Transverse colon (tissue), 4 donors: ENCODE data around the gene RPF1. TPM values are rescaled to one million over a fixed set of nuclear protein-coding genes. Genes with fewer than 3 reads are reported as not detected.

Experiments used
- DNase-seq: peaks from one replicate; pipeline ENCODE4 v3.0.0-alpha.2; 2019
- H3K27ac ChIP-seq, 4 donors: fragments of 200-600 bp; sonication (generic); 2 replicates each; pipeline ENCODE4 v1.5.1; 2016 to 2018; ENCODE audit warnings: inconsistent platforms in 4 of 4
- H3K27me3 ChIP-seq: fragments of 200-600 bp; sonication (generic); 2 replicates; pipeline ENCODE4 v1.5.1; 2017; ENCODE audit warnings: inconsistent platforms
- H3K36me3 ChIP-seq, 4 donors: fragments of 200-600 bp; sonication (generic); 2 replicates each; pipeline ENCODE4 v1.5.1; 2017 to 2019; ENCODE audit warnings: inconsistent platforms in 4 of 4
- H3K4me1 ChIP-seq, 4 donors: fragments of 200-600 bp; sonication (generic); 2 replicates each; pipeline ENCODE4 v1.5.1; 2017 to 2020; ENCODE audit warnings: inconsistent platforms in 4 of 4
- H3K4me3 ChIP-seq, 4 donors: fragments of 200-600 bp; sonication (generic); 1 replicate in 1 of 4; 2 replicates in 3 of 4; pipeline versions ENCODE4 v1.5.1 to v1.6.1; 2017 to 2019; ENCODE audit warnings: inconsistent platforms in 4 of 4
- H3K9me3 ChIP-seq, 2 donors: fragments of 200-600 bp; sonication (generic); 2 replicates each; pipeline ENCODE4 v1.5.1; 2017 to 2019; ENCODE audit warnings: inconsistent platforms in 2 of 2
- EP300 ChIP-seq: sonication (generic); formaldehyde crosslinking; IDR thresholded peaks from one replicate; pipeline ENCODE4 v1.6.1; 2017; ENCODE audit warnings: antibody characterized with exemption, low read depth
- POLR2A ChIP-seq: fragments of 450-650 bp; IDR thresholded peaks from one replicate; pipeline ENCODE4 v1.6.1; 2016; ENCODE audit warnings: antibody characterized with exemption, mild to moderate bottlenecking, moderate library complexity
- POLR2AphosphoS5 ChIP-seq, 3 donors: sonication (generic); formaldehyde crosslinking; IDR thresholded peaks; one replicate each; pipeline ENCODE4 v1.6.1; 2016; ENCODE audit warnings: antibody characterized with exemption in 3 of 3
- WGBS, 2 donors: methylation state at CpG; one replicate each; pipeline ENCODE4 v1.1.5; 2018; ENCODE audit warnings: low coverage in 1 of 2; 5-methylcytosine and 5-hydroxymethylcytosine counted together
- in situ Hi-C, 4 donors: fragments of 200-750 bp; cut with MboI; loops; one replicate each; pipeline versions ENCODE4 v1.15.0 to v1.15.1; 2017; ENCODE audit warnings: low sequenced_read_pairs in 3 of 4, low pct_ligation_motif_present in 1 of 4, low pct_unique_long_range_greater_than_20kb in 1 of 4
- intact Hi-C: fragments of 100-400 bp; cut with DNase I; formaldehyde crosslinking; loops from one replicate; pipeline ENCODE4 v1.15.1; 2023; ENCODE audit warnings: low total_unique reads
- total RNA-seq, 4 donors: library from RNA; depleted of rRNA; stranded (reverse); fragments of >200 nt; gene quantifications; one replicate each; pipeline ENCODE4 v1.1.0, GENCODE V29; 2016
- TF ChIP-seq, protein P1 (sequence below), 5 experiments: fragments of 200-600 bp in 3 of 5; fragments of 450-650 bp in 2 of 5; sonication (generic) in 3 of 5; IDR thresholded peaks; 1 replicate in 2 of 5; 2 replicates in 3 of 5; pipeline ENCODE4 v1.5.1; 2016 to 2017; ENCODE audit warnings: antibody characterized with exemption in 5 of 5, inconsistent platforms in 3 of 5, mild to moderate bottlenecking in 2 of 5, moderate library complexity in 1 of 5

RPF1 gene
- total RNA-seq, 4 donors from 2014 or later: 14.7 to 38.4 (median 25.9) TPM

DNA sequence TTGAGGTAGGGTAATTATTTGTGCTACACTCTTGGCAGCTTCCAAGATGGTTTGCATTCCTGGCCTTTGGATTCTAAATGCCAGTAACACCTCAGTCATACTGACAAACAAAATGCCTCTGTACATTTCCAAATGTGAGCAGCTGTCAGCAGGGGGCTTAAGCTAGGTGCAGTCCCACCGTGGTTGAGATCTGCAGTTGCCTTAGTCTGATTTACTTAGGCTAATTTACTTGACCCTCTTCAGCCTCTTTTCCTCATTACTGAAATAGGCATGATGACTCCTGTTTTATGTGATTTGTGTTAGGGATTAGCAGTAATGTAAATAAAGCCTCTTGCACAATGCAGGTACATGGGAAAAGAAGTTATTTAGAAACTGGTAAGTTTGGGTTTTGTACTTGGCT is 13.7 kb downstream of the RPF1 start:
- WGBS, 2 donors: 56% methylated on average over 1 of the region's 1 CpG; no CpG with 5 or more reads in 1 of the 2 donors
- Histone ChIP-seq H3K27me3 (no peaks in the 10 kb centered on the region), H3K4me1 (peaks cover 0 to 2% (median 0%) of the 10 kb centered on the region in 4 donors), H3K27ac (no peak overlapping the region), H3K4me3 (no peak overlapping the region), H3K9me3 (no peaks in the 10 kb centered on the region), H3K36me3 (peaks cover 0 to 56% (median 20%) of the 10 kb centered on the region in 4 donors)
- intact Hi-C loops: no loop called here
- no peak for DNase-seq
- in situ Hi-C loops: no loop called here
- no peak for TF ChIP-seq POLR2AphosphoS5 (IDR thresholded peaks at IDR 0.05)
- TF ChIP-seq, protein P1, sequence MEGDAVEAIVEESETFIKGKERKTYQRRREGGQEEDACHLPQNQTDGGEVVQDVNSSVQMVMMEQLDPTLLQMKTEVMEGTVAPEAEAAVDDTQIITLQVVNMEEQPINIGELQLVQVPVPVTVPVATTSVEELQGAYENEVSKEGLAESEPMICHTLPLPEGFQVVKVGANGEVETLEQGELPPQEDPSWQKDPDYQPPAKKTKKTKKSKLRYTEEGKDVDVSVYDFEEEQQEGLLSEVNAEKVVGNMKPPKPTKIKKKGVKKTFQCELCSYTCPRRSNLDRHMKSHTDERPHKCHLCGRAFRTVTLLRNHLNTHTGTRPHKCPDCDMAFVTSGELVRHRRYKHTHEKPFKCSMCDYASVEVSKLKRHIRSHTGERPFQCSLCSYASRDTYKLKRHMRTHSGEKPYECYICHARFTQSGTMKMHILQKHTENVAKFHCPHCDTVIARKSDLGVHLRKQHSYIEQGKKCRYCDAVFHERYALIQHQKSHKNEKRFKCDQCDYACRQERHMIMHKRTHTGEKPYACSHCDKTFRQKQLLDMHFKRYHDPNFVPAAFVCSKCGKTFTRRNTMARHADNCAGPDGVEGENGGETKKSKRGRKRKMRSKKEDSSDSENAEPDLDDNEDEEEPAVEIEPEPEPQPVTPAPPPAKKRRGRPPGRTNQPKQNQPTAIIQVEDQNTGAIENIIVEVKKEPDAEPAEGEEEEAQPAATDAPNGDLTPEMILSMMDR (IDR thresholded peaks at IDR 0.05): no peak
- TF ChIP-seq EP300: no peak
- no peak for TF ChIP-seq POLR2A

GRCh38 chr1:84493747-84494146 is 14.7 kb downstream of the RPF1 start:
- DNase-seq: no peak
- peaks cover 0 to 9% (median 0%) of the 10 kb centered on the region in 4 donors for H3K4me1 ChIP-seq
- in situ Hi-C loops: no loop called here
- H3K27ac ChIP-seq: no peak overlapping the region
- H3K27me3 ChIP-seq: no peaks in the 10 kb centered on the region
- H3K36me3 ChIP-seq: peaks cover 0 to 64% (median 24%) of the 10 kb centered on the region in 4 donors
- intact Hi-C loops: no loop called here
- TF ChIP-seq POLR2AphosphoS5 (IDR thresholded peaks at IDR 0.05) (no peak), EP300 (no peak), POLR2A (no peak)
- TF ChIP-seq, protein P1 (IDR thresholded peaks at IDR 0.05): no peak
- no peaks in the 10 kb centered on the region for H3K9me3 ChIP-seq
- 43 to 66% methylated on average over 1 of the region's 1 CpG for WGBS, 2 donors
- H3K4me3 ChIP-seq: no peak overlapping the region

GRCh38 chr1:84496498-84496897 is 17.4 kb downstream of the RPF1 start:
- WGBS, 2 donors: 78 to 87% methylated on average over 3 of the region's 3 CpGs
- peaks cover 7 to 30% (median 9%) of the 10 kb centered on the region in 4 donors for H3K4me1 ChIP-seq
- H3K36me3 ChIP-seq: peaks cover 0 to 49% (median 15%) of the 10 kb centered on the region in 4 donors
- DNase-seq: no peak
- in situ Hi-C loops: no loop called here
- TF ChIP-seq, protein P1 (IDR thresholded peaks at IDR 0.05): no peak
- TF ChIP-seq POLR2A (no peak), EP300 (no peak), POLR2AphosphoS5 (IDR thresholded peaks at IDR 0.05) (no peak)
- H3K4me3 ChIP-seq: no peak overlapping the region
- H3K9me3 ChIP-seq: no peaks in the 10 kb centered on the region
- intact Hi-C loops: no loop called here
- H3K27ac ChIP-seq: no peak overlapping the region
- H3K27me3 ChIP-seq: no peaks in the 10 kb centered on the region

DNA sequence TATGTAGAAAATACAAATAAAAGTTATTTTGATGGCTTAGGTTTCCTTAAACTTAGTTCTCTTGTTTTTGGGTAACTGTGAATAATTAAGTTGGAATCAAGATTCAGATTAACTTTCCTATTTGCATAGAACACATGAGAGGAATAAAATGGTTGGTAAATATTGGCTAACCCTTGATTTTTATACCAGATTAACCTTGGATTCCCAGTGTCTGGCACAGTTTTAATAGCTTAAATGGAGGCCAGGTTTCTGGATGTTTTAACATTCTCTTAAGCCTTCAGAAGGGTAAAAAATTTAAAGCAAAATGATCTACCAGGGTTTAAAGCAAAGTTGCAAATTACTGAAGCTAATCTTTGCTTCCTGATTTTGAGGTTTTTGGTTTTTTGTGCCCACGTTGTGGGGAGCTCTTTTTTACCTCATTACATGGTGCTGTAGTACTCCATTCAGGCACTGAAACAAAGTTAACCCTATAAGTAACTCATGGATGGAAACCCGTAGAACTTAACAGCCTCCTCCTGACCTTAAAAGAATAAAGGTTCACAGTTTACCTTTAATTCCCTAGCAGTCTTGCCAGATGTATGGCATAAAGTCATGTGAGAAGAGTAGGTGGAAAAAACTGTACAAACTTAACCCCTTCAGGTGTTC is 18.7 kb downstream of the RPF1 start:
- intact Hi-C loops: no loop called here
- DNase-seq: no peak
- 0 to 42% methylated on average over 1 to 2 of the region's 2 CpGs for WGBS, 2 donors
- in situ Hi-C loops: no loop called here
- H3K27me3 ChIP-seq: no peaks in the 10 kb centered on the region
- no peaks in the 10 kb centered on the region for H3K9me3 ChIP-seq
- no peak overlapping the region for H3K4me3 ChIP-seq
- H3K27ac ChIP-seq: no peak overlapping the region
- TF ChIP-seq POLR2A: no peak
- TF ChIP-seq, protein P1 (IDR thresholded peaks at IDR 0.05): no peak
- TF ChIP-seq EP300: no peak
- TF ChIP-seq POLR2AphosphoS5 (IDR thresholded peaks at IDR 0.05): no peak
- peaks cover 8 to 40% (median 17%) of the 10 kb centered on the region in 4 donors for H3K4me1 ChIP-seq
- H3K36me3 ChIP-seq: peaks cover 0 to 36% (median 13%) of the 10 kb centered on the region in 4 donors
